Hindlimb muscle (tissue), 1 donor: ENCODE data around the gene HRNR. TPM values are rescaled to one million over a fixed set of nuclear protein-coding genes. Genes with fewer than 3 reads are reported as not detected.
"Not testable (repeated sequence)": the region's sequence is repeated elsewhere in the genome, so short reads cannot be mapped to it uniquely, and the experiment has no call there.

Experiments
- DNase-seq: peaks from one replicate; pipeline ENCODE4 v3.0.0-alpha.2; 2013
- polyA plus RNA-seq: library from polyadenylated mRNA; unstranded; fragments of 120-200 nt; gene quantifications from one replicate; pipeline ENCODE4 v1.2.1, GENCODE V29; 2013; ENCODE audit not compliant: insufficient read length

HRNR gene
- 0.09 TPM for polyA plus RNA-seq

DNA sequence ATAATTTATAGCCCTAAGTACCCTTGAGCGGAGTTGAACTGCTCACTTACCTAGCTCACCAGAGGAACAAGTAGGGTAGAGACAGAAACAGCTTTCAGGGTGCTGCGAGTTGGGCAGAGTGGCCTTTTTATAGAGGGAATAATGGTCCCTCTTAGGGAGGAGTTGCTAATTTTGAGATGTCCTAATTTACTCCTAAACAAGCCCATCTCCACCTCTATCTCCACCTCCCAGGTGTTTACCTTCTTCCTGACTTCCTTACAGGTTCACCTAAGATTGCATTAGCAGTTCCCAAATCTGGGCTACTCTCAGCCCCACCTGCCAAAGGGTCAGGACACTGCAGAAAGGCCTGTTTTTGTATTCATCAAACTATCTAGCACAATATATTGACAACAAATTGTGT lies at the start of gene HRNR:
Gene HRNR, minus strand, starts transcription at position 101 of the 400 bp plus-strand sequence. CDS start 940 bp downstream, outside the sequence.
- no peak for DNase-seq

DNA sequence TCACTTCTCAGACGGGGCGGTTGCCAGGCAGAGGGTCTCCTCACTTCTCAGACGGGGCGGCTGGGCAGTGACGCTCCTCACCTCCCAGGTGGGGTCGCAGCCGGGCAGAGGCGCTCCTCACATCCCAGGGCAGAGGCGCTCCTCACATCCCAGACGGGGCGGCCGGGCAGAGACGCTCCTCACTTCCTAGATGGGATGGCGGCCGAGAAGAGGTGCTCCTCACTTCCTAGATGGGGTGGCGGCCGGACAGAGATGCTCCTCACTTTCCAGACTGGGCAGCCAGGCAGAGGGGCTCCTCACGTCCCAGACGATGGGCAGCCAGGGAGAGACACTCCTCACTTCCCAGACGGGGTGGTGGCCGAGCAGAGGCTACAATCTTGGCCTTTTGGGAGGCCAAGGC lies 32.4 kb upstream of the HRNR start:
- not testable (repeated sequence) for DNase-seq

DNA sequence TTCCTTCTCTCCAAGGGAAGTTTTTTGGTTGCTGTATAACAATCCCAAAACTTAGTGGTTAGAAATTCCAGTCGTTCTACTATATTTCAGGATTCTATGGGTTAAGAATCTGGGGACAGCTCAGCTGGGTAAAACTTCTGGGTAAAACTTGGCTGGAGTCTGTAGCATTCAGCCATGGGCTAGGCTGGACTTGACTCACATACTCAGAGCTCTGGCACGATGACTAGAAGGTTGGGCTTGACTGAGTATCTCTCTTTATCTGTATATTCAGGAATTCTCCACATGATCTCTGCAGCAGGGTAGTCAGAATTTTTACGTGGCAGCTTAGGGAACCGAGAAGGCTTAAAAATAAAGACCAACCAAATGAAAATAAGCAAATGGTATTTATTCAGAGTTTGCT lies 28.2 kb upstream of the HRNR start:
- no peak for DNase-seq

DNA sequence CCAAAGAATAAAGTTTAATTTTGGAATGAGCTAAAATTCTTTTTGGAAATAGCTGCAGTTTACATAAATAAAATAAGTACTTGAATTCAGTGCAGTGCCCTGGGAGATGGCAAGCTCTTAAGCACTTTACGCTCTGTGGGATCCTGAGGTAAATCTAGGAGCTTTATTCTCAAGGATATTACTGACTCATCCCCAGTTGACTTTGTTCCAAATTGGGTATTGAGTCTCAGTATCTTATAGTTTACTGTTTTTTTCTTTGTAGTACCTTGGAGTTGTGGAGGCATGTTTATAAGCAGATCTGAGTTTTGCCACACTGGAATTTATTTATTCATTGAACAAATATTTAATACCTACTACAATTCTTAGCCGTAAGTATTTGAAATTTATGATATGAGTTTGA lies 27.4 kb upstream of the HRNR start:
- DNase-seq = no peak

- DNase-seq = no peak
Observed at GRCh38 chr1:152247316-152247715, 23.3 kb upstream of the HRNR start.

- DNase-seq = no peak
Observed at GRCh38 chr1:152244576-152245273, 20.7 kb upstream of the HRNR start.

DNA sequence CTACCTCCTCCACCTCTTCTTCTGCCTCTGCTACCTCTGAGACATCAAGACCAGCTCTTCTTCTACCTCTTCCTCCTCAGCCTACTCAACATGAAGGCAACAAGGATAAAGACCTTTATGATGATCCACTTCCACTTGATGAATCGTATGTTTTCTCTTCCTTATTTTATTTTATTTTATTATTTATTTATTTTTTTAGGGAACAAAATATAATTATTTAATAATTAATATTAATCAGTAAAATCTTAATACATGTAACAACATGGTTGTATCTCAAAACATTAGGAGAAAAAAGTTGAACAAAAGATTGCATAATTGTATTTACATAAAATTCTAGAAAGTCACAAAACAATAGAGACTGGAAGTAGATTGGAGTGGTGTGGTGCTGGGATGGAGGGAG lies 13.1 kb upstream of the HRNR start:
- DNase-seq = no peak

GRCh38 chr1:152228831-152229230 lies 4.8 kb upstream of the HRNR start:
- DNase-seq = no peak

DNA sequence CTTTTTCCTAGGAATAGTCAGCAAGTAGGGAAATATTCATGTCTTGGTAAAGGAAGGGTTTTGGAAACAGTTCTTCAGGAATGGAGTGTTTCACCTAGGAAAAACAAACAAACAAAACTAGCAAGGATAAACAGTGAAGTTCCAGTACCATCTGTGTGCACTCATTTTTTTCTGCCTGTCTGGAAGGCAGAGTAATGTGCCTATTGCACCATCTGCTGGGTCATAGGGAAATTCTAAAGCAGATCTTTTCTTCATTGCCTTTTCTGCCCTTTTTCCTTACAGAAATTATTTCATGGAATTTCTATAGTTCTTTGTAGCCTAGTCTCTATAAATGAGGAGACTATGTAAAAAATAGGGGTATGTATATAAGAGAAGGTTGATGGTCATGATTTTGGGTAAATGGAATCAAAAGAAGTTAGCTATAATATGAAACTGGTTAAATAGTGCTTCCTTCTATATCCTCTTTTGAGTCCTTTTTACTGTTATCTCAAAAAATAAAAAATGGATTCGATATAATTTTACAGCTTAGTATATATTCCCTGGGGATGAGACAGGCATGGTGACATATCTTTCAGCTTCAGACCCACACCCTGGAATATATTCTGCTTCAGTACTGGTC lies 3.4 kb upstream of the HRNR start:
- DNase-seq = no peak

GRCh38 chr1:152225678-152226077 lies 1.7 kb upstream of the HRNR start:
- no peak for DNase-seq

DNA sequence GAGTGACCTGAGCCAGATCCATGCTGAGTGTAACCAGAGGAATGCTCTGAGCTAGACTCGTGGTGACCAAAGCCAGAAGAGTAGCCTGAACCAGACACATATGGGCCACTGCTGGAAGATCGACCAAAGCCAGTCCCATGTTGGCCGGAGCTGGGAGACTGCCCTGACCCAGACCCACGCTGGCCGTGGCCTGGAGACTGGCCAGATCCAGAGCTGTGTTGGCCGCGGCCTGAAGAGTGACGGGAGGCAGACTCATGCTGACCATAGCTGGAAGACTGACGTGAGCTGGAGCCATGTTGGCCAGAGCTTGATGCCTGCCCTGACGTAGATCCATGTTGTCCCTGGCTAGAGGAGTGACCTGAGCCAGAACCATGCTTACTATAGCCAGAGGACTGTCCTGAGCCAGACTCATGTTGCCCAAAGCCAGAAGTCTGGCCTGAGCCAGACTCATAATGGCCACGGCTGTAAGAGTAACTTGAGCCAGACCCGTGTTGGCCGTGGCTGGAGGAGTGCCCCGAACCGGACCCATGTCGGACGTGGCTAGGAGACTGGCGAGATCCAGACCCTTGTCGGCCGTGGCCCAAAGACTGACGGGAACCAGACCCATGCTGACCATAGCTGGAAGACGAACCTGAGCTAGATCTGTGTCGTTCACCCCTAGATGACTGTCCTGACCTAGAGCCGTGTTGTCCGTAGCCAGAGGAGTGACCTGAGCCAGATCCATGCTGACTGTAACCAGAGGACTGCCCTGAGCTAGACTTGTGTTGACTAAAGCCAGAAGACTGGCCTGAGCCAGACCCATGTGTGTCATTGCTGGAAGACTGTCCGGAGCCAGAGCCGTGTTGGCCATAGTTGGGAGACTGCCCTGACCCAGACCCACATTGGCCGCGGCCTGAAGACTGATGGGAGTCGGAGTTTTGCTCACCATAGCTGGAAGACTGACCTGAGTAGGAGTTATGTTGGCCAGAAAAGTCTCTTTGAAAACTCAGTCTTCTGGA lies 3.5 kb downstream of the HRNR start:
- no peak for DNase-seq

GRCh38 chr1:152219438-152219837 lies 4.6 kb downstream of the HRNR start:
- not testable (repeated sequence) for DNase-seq

- no peak for DNase-seq
Observed at GRCh38 chr1:152218762-152219436, 5.1 kb downstream of the HRNR start.

GRCh38 chr1:152215604-152216003 lies 8.4 kb downstream of the HRNR start:
- not testable (repeated sequence) for DNase-seq

DNA sequence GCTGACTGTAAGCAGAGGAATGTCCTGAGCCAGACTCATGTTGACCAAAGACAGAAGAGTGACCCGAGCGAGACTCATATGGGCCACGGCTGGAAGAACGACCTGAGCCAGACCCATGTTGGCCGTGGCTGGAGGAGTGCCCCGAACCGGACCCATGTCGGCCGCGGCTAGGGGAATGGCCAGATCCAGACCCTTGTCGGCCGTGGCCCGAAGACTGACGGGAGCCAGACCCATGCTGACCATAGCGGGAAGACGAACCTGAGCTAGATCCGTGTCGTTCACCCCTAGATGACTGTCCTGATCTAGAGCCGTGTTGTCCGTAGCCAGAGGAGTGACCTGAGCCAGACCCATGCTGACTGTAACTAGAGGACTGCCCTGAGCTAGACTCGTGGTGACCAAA lies 9.1 kb downstream of the HRNR start:
- not testable (repeated sequence) for DNase-seq

- DNase-seq = no peak
Observed at GRCh38 chr1:152198982-152199381, 25.0 kb downstream of the HRNR start.

- no peak for DNase-seq
Observed at GRCh38 chr1:152197361-152197941, 26.5 kb downstream of the HRNR start.

GRCh38 chr1:152191711-152192110 lies 32.3 kb downstream of the HRNR start:
- no peak for DNase-seq

GRCh38 chr1:152191260-152191659 lies 32.7 kb downstream of the HRNR start:
- no peak for DNase-seq

DNA sequence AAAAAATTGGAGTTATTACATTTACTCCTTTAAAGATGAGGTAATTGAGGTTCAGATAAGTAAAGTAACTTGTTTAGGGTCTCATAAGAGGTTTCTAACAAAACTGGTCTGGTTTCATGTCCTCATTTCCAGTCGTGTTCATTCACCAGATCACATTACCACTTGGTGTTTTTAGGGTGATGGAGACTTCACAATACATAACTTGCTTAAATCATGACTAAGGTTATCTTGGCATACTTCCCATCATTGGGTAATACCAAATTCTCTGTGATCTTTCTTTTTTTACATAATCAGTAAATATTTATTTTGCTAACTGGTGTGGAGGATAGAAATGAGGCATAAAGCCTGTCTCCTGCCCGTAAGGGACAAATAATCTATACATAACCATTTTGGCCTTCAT lies 33.4 kb downstream of the HRNR start:
- no peak for DNase-seq

- peak; percentile 56 for DNase-seq
Observed at GRCh38 chr1:152189657-152190442, 34.1 kb downstream of the HRNR start.
